Tibial nerve (tissue), 4 donors: Measurements from ENCODE around the gene ABTB1. TPM values are rescaled to one million over a fixed set of nuclear protein-coding genes. Genes with fewer than 3 reads are reported as not detected.

Source experiments
- DNase-seq, 2 donors: peaks; one replicate each; pipeline ENCODE4 v3.0.0-alpha.2; 2019; ENCODE audit warnings: low spot score in 2 of 2
- H3K27ac ChIP-seq, 4 donors: fragments of 200-600 bp; sonication (generic) in 3 of 4; one replicate each; pipeline ENCODE4 v1.5.1; 2017 to 2019; ENCODE audit warnings: mild to moderate bottlenecking in 1 of 4
- H3K27me3 ChIP-seq, 2 donors: fragments of 200-600 bp; sonication (generic) in 1 of 2; one replicate each; pipeline versions ENCODE4 v1.5.1 to v1.6.0; 2017 to 2019
- H3K36me3 ChIP-seq, 3 donors: fragments of 200-600 bp; sonication (generic); one replicate each; pipeline ENCODE4 v1.5.1; 2018 to 2019
- H3K4me1 ChIP-seq, 4 donors: fragments of 200-600 bp; sonication (generic) in 3 of 4; one replicate each; pipeline ENCODE4 v1.5.1; 2017 to 2019
- H3K4me3 ChIP-seq, 4 donors: fragments of 200-600 bp; sonication (generic) in 3 of 4; one replicate each; pipeline ENCODE4 v1.5.1; 2017 to 2019; ENCODE audit warnings: mild to moderate bottlenecking in 1 of 4, moderate library complexity in 1 of 4
- H3K9me3 ChIP-seq, 4 donors: fragments of 200-600 bp; sonication (generic) in 3 of 4; one replicate each; pipeline ENCODE4 v1.5.1; 2017 to 2019
- CTCF ChIP-seq, 5 experiments: fragments of 200-600 bp in 3 of 5; fragments of 450-650 bp in 2 of 5; sonication (generic) in 3 of 5; IDR thresholded peaks; one replicate each; pipeline ENCODE4 v1.5.1; 2016 to 2019; ENCODE audit warnings: antibody characterized with exemption in 5 of 5, mild to moderate bottlenecking in 3 of 5, moderate library complexity in 2 of 5
- EP300 ChIP-seq, 2 donors: sonication (generic); formaldehyde crosslinking; IDR thresholded peaks; one replicate each; pipeline ENCODE4 v1.6.1; 2017; ENCODE audit warnings: antibody characterized with exemption in 2 of 2, mild to moderate bottlenecking in 1 of 2
- POLR2A ChIP-seq, 2 donors: fragments of 450-650 bp; IDR thresholded peaks; one replicate each; pipeline ENCODE4 v1.6.1; 2017; ENCODE audit warnings: antibody characterized with exemption in 2 of 2, mild to moderate bottlenecking in 2 of 2, moderate library complexity in 2 of 2
- WGBS, 2 donors: methylation state at CpG; one replicate each; pipeline ENCODE4 v1.1.5; 2018; 5-methylcytosine and 5-hydroxymethylcytosine counted together
- total RNA-seq, 4 donors: library from RNA; depleted of rRNA; stranded (reverse); fragments of >200 nt; gene quantifications; one replicate each; pipeline ENCODE4 v1.1.0, GENCODE V29; 2016

Gene ABTB1
- total RNA-seq, 4 donors from 2014 or later = 86.4 to 134 (median 121) TPM

GRCh38 chr3:127706312-127706711 is 33.6 kb downstream of the ABTB1 start:
- peaks cover 0 to 24% (median 0%) of the 10 kb centered on the region in 3 donors for H3K36me3 ChIP-seq
- no peak for DNase-seq
- H3K27me3 ChIP-seq = no peaks in the 10 kb centered on the region
- peaks cover 4 to 62% (median 10%) of the 10 kb centered on the region in 4 donors for H3K4me1 ChIP-seq
- TF ChIP-seq CTCF (IDR thresholded peaks at IDR 0.05) (no peak), EP300 (IDR thresholded peaks at IDR 0.05) (peak in 1 of 2 donors; percentile 31)
- WGBS, 2 donors = 68 to 81% methylated on average over 7 of the region's 7 CpGs
- no peaks in the 10 kb centered on the region for H3K9me3 ChIP-seq
- H3K27ac ChIP-seq = peak overlapping the region in 2 of 4 donors; percentile 74
- H3K4me3 ChIP-seq = no peak overlapping the region

GRCh38 chr3:127706785-127707351 is 34.1 kb downstream of the ABTB1 start:
- peaks cover 0 to 24% (median 0%) of the 10 kb centered on the region in 3 donors for H3K36me3 ChIP-seq
- DNase-seq = no peak
- 85 to 88% methylated on average over 16 of the region's 16 CpGs for WGBS, 2 donors
- peaks cover 4 to 57% (median 10%) of the 10 kb centered on the region in 4 donors for H3K4me1 ChIP-seq
- no peak for TF ChIP-seq POLR2A (IDR thresholded peaks at IDR 0.05)
- no peak for TF ChIP-seq CTCF (IDR thresholded peaks at IDR 0.05)
- no peak for TF ChIP-seq EP300 (IDR thresholded peaks at IDR 0.05)
- no peak overlapping the region for H3K4me3 ChIP-seq
- no peaks in the 10 kb centered on the region for H3K9me3 ChIP-seq
- no peaks in the 10 kb centered on the region for H3K27me3 ChIP-seq
- peak overlapping the region in 2 of 4 donors; percentile 74 for H3K27ac ChIP-seq

GRCh38 chr3:127707851-127708411 is 35.2 kb downstream of the ABTB1 start:
- no peak for DNase-seq
- peak overlapping the region in 3 of 4 donors; percentile 9 to 74 (median 74) for H3K27ac ChIP-seq
- TF ChIP-seq POLR2A (IDR thresholded peaks at IDR 0.05) (no peak), EP300 (IDR thresholded peaks at IDR 0.05) (peak in 1 of 2 donors; percentile 25)
- peaks cover 0 to 24% (median 0%) of the 10 kb centered on the region in 3 donors for H3K36me3 ChIP-seq
- no peaks in the 10 kb centered on the region for H3K9me3 ChIP-seq
- no peaks in the 10 kb centered on the region for H3K27me3 ChIP-seq
- H3K4me3 ChIP-seq = no peak overlapping the region
- peaks cover 0 to 55% (median 8%) of the 10 kb centered on the region in 4 donors for H3K4me1 ChIP-seq
- 36 to 37% methylated on average over 13 of the region's 13 CpGs for WGBS, 2 donors

- peak overlapping the region in 2 of 4 donors; percentile 74 for H3K27ac ChIP-seq
- no peak for TF ChIP-seq POLR2A (IDR thresholded peaks at IDR 0.05)
- TF ChIP-seq EP300 (IDR thresholded peaks at IDR 0.05) = no peak
- no peak for TF ChIP-seq CTCF (IDR thresholded peaks at IDR 0.05)
- no peaks in the 10 kb centered on the region for H3K27me3 ChIP-seq
- no peak for DNase-seq
- H3K9me3 ChIP-seq = no peaks in the 10 kb centered on the region
- WGBS, 2 donors = 64 to 88% methylated on average over 2 of the region's 2 CpGs
- peaks cover 0 to 24% (median 0%) of the 10 kb centered on the region in 3 donors for H3K36me3 ChIP-seq
- H3K4me1 ChIP-seq = peaks cover 0 to 60% (median 8%) of the 10 kb centered on the region in 4 donors
- H3K4me3 ChIP-seq = no peak overlapping the region
Observed at GRCh38 chr3:127708837-127709236, 36.1 kb downstream of the ABTB1 start.

GRCh38 chr3:127709320-127710060 is 36.7 kb downstream of the ABTB1 start:
- no peak for DNase-seq
- no peaks in the 10 kb centered on the region for H3K9me3 ChIP-seq
- H3K36me3 ChIP-seq = peaks cover 0 to 24% (median 0%) of the 10 kb centered on the region in 3 donors
- peak overlapping the region in 2 of 4 donors; percentile 74 for H3K27ac ChIP-seq
- no peaks in the 10 kb centered on the region for H3K27me3 ChIP-seq
- peaks cover 0 to 65% (median 8%) of the 10 kb centered on the region in 4 donors for H3K4me1 ChIP-seq
- H3K4me3 ChIP-seq = no peak overlapping the region
- WGBS, 2 donors = 55 to 78% methylated on average over 3 of the region's 3 CpGs
- TF ChIP-seq CTCF (IDR thresholded peaks at IDR 0.05) (no peak), POLR2A (IDR thresholded peaks at IDR 0.05) (no peak)
